HepG2 (cell line): ENCODE data around the gene USP38.

Experiments used
- FOSL1 ChIP-seq: sonication (generic); formaldehyde crosslinking; IDR thresholded peaks from 2 replicates; pipeline ENCODE4 v1.9.0; 2021; ENCODE audit warnings: missing genetic modification reagents, borderline replicate concordance
- GATAD1 ChIP-seq: IDR thresholded peaks from 2 replicates; pipeline ENCODE4 v1.6.1; 2016; ENCODE audit warnings: missing genetic modification reagents, missing compliant biosample characterization
- MYC ChIP-seq: sonication (generic); formaldehyde crosslinking; IDR thresholded peaks from 2 replicates; pipeline ENCODE4 v1.9.0; 2021; ENCODE audit warnings: missing genetic modification reagents, borderline replicate concordance
- ZSCAN20 ChIP-seq: sonication (generic); formaldehyde crosslinking; IDR thresholded peaks from 2 replicates; pipeline ENCODE4 v1.4.0; 2020; ENCODE audit warnings: missing genetic modification reagents, mild to moderate bottlenecking, borderline replicate concordance
- TF ChIP-seq, protein P1 (sequence below): IDR thresholded peaks from 2 replicates; pipeline ENCODE4 v1.6.1; 2016

- TF ChIP-seq ZSCAN20 (CRISPR knock-in tag) (no peak), MYC (CRISPR knock-in tag) (no peak), FOSL1 (CRISPR knock-in tag) (no peak), GATAD1 (CRISPR knock-in tag) (no peak)
- TF ChIP-seq, protein P1, sequence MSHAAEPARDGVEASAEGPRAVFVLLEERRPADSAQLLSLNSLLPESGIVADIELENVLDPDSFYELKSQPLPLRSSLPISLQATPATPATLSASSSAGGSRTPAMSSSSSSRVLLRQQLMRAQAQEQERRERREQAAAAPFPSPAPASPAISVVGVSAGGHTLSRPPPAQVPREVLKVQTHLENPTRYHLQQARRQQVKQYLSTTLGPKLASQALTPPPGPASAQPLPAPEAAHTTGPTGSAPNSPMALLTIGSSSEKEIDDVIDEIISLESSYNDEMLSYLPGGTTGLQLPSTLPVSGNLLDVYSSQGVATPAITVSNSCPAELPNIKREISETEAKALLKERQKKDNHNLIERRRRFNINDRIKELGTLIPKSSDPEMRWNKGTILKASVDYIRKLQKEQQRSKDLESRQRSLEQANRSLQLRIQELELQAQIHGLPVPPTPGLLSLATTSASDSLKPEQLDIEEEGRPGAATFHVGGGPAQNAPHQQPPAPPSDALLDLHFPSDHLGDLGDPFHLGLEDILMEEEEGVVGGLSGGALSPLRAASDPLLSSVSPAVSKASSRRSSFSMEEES (CRISPR knock-in tag): no peak
These were observed 57.2 kb downstream of the USP38 start for GRCh38 chr4:143241892-143242291.
